WTC11 (cell line): ENCODE results near the gene SAYSD1. TPM values are rescaled to one million over a fixed set of nuclear protein-coding genes. Genes with fewer than 3 reads are reported as not detected.

Source experiments
- ATAC-seq: fragments of 200-7000 bp; cut with Tn5 transposase; 2 replicates; pipeline ENCODE4 v1.10.0; 2021; ENCODE audit warnings: mild to moderate bottlenecking, moderate library complexity
- CTCF ChIA-PET: fragments of 300-600 bp; sonication (Branson Sonifier 250); formaldehyde crosslinking; loops from one replicate; lab custom pipeline; 2021; ENCODE audit warnings: antibody characterized with exemption; lab: Charles Lee
- POLR2A ChIA-PET: fragments of 350-600 bp; sonication (Branson Sonifier 250); formaldehyde crosslinking; loops from one replicate; lab custom pipeline; 2021; ENCODE audit warnings: antibody characterized with exemption; lab: Charles Lee
- DNase-seq: peaks from one replicate; pipeline ENCODE4 v3.0.0; 2021; ENCODE audit warnings: low spot score
- H3K27ac Mint-ChIP-seq: 2 replicates; pipeline ENCODE4 v1.8.0; 2021; ENCODE audit warnings: mixed read lengths
- H3K27me3 Mint-ChIP-seq: 2 replicates; pipeline ENCODE4 v1.8.0; 2021; ENCODE audit warnings: low read depth, mild to moderate bottlenecking, moderate library complexity, mixed read lengths
- H3K36me3 Mint-ChIP-seq: 2 replicates; pipeline ENCODE4 v1.8.0; 2021; ENCODE audit warnings: mixed read lengths
- H3K4me1 Mint-ChIP-seq: 2 replicates; pipeline ENCODE4 v1.8.0; 2022; ENCODE audit warnings: mixed read lengths
- H3K4me3 Mint-ChIP-seq: 2 replicates; pipeline ENCODE4 v1.8.0; 2021; ENCODE audit warnings: mild to moderate bottlenecking, moderate library complexity, mixed read lengths
- H3K9me3 Mint-ChIP-seq: 2 replicates; pipeline ENCODE4 v1.8.0; 2021; ENCODE audit warnings: mixed read lengths
- ATF3 ChIP-seq: sonication (generic); formaldehyde crosslinking; conservative IDR thresholded peaks from 2 replicates; pipeline ENCODE4 v1.8.1; 2022; ENCODE audit warnings: mild to moderate bottlenecking, missing genetic modification reagents
- CREM ChIP-seq: sonication (generic); formaldehyde crosslinking; IDR thresholded peaks from 2 replicates; pipeline ENCODE4 v1.8.1; 2022; ENCODE audit warnings: mild to moderate bottlenecking, missing genetic modification reagents, moderate library complexity
- CTCF ChIP-seq: fragments of 200-600 bp; IDR thresholded peaks from 2 replicates; pipeline ENCODE4 v1.8.0; 2022; ENCODE audit warnings: antibody characterized with exemption
- ETV6 ChIP-seq: sonication (generic); formaldehyde crosslinking; IDR thresholded peaks from 2 replicates; pipeline ENCODE4 v1.8.1; 2022; ENCODE audit warnings: mild to moderate bottlenecking, missing genetic modification reagents
- MYBL2 ChIP-seq: sonication (generic); formaldehyde crosslinking; IDR thresholded peaks from 2 replicates; pipeline ENCODE4 v1.8.1; 2023; ENCODE audit warnings: mild to moderate bottlenecking, moderate library complexity, missing genetic modification reagents
- NFYB ChIP-seq: sonication (generic); formaldehyde crosslinking; conservative IDR thresholded peaks from 2 replicates; pipeline ENCODE4 v1.8.0; 2022; ENCODE audit warnings: low read depth, missing genetic modification reagents
- SP1 ChIP-seq: sonication (generic); formaldehyde crosslinking; conservative IDR thresholded peaks from 2 replicates; pipeline ENCODE4 v1.8.1; 2022; ENCODE audit warnings: missing genetic modification reagents
- TCF7 ChIP-seq: sonication (generic); formaldehyde crosslinking; IDR thresholded peaks from 2 replicates; pipeline ENCODE4 v1.8.0; 2022; ENCODE audit warnings: mild to moderate bottlenecking, low read depth, missing genetic modification reagents, moderate library complexity
- TEAD4 ChIP-seq: sonication (generic); formaldehyde crosslinking; IDR thresholded peaks from 2 replicates; pipeline ENCODE4 v1.8.0; 2022; ENCODE audit warnings: mild to moderate bottlenecking, missing genetic modification reagents
- ZNF138 ChIP-seq: sonication (generic); formaldehyde crosslinking; conservative IDR thresholded peaks from 2 replicates; pipeline ENCODE4 v1.8.1; 2022; ENCODE audit warnings: mild to moderate bottlenecking, moderate library complexity, missing genetic modification reagents
- ZNF263 ChIP-seq: sonication (generic); formaldehyde crosslinking; IDR thresholded peaks from 2 replicates; pipeline ENCODE4 v1.8.1; 2022; ENCODE audit warnings: low read depth, mild to moderate bottlenecking, moderate library complexity, missing genetic modification reagents
- ZNF317 ChIP-seq: sonication (generic); formaldehyde crosslinking; IDR thresholded peaks from 2 replicates; pipeline ENCODE4 v1.8.1; 2023; ENCODE audit warnings: low read depth, mild to moderate bottlenecking, moderate library complexity, missing genetic modification reagents, borderline replicate concordance
- total RNA-seq: library from RNA; stranded (reverse); gene quantifications from 3 replicates; pipeline ENCODE4 v1.2.3, GENCODE V29; 2021
- TF ChIP-seq, protein P1 (sequence below): sonication (generic); formaldehyde crosslinking; IDR thresholded peaks from 2 replicates; pipeline ENCODE4 v1.8.0; 2022; ENCODE audit warnings: mild to moderate bottlenecking, missing genetic modification reagents
- TF ChIP-seq, protein P2 (sequence below): sonication (generic); formaldehyde crosslinking; IDR thresholded peaks from 2 replicates; pipeline ENCODE4 v1.8.0; 2022; ENCODE audit warnings: mild to moderate bottlenecking, missing genetic modification reagents
- TF ChIP-seq, protein P3 (sequence below): sonication (generic); formaldehyde crosslinking; IDR thresholded peaks from 2 replicates; pipeline ENCODE4 v1.8.0; 2022; ENCODE audit warnings: mild to moderate bottlenecking, missing genetic modification reagents

Gene SAYSD1
- total RNA-seq, 1 experiment from 2014 or later = 7.4 TPM

GRCh38 chr6:39102821-39103136 lies 12.2 kb downstream of the SAYSD1 start:
- ATAC-seq (no peak), DNase-seq (no peak)
- POLR2A ChIA-PET = interaction anchor here (0.6 kb wide), 1 partner anchor 12 kb away, joined by 3 read pairs; the partner anchor contains the start of gene SAYSD1
- Mint-ChIP-seq H3K27ac (no peak overlapping the region), H3K9me3 (no peaks in the 10 kb centered on the region), H3K4me1 (peaks cover 6% of the 10 kb centered on the region; the same call in 1 of the 2 replicates), H3K27me3 (no peaks in the 10 kb centered on the region), H3K4me3 (no peak overlapping the region)
- CTCF ChIA-PET = interaction anchor here (0.6 to 5.5 kb wide), 57 partner anchors 9 to 260 kb away, joined by 3 to 180 read pairs (median 4); partner anchors contain the start of genes GLP1R, KCNK17 and SAYSD1
- TF ChIP-seq TEAD4 (CRISPR knock-in tag) = no peak
- no peak for TF ChIP-seq ATF3 (CRISPR knock-in tag)
- TF ChIP-seq TCF7 (CRISPR knock-in tag) = no peak
- TF ChIP-seq SP1 (CRISPR knock-in tag) = no peak
- TF ChIP-seq NFYB (CRISPR knock-in tag) = no peak
- no peak for TF ChIP-seq ZNF263 (CRISPR knock-in tag)
- no peak for TF ChIP-seq ZNF317 (CRISPR knock-in tag)
- no peak for TF ChIP-seq MYBL2 (CRISPR knock-in tag)
- TF ChIP-seq, protein P1, sequence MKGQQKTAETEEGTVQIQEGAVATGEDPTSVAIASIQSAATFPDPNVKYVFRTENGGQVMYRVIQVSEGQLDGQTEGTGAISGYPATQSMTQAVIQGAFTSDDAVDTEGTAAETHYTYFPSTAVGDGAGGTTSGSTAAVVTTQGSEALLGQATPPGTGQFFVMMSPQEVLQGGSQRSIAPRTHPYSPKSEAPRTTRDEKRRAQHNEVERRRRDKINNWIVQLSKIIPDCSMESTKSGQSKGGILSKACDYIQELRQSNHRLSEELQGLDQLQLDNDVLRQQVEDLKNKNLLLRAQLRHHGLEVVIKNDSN = no peak
- TF ChIP-seq, protein P2, sequence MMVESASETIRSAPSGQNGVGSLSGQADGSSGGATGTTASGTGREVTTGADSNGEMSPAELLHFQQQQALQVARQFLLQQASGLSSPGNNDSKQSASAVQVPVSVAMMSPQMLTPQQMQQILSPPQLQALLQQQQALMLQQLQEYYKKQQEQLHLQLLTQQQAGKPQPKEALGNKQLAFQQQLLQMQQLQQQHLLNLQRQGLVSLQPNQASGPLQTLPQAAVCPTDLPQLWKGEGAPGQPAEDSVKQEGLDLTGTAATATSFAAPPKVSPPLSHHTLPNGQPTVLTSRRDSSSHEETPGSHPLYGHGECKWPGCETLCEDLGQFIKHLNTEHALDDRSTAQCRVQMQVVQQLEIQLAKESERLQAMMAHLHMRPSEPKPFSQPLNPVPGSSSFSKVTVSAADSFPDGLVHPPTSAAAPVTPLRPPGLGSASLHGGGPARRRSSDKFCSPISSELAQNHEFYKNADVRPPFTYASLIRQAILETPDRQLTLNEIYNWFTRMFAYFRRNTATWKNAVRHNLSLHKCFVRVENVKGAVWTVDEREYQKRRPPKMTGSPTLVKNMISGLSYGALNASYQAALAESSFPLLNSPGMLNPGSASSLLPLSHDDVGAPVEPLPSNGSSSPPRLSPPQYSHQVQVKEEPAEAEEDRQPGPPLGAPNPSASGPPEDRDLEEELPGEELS = no peak
- TF ChIP-seq, protein P3, sequence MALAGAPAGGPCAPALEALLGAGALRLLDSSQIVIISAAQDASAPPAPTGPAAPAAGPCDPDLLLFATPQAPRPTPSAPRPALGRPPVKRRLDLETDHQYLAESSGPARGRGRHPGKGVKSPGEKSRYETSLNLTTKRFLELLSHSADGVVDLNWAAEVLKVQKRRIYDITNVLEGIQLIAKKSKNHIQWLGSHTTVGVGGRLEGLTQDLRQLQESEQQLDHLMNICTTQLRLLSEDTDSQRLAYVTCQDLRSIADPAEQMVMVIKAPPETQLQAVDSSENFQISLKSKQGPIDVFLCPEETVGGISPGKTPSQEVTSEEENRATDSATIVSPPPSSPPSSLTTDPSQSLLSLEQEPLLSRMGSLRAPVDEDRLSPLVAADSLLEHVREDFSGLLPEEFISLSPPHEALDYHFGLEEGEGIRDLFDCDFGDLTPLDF (CRISPR knock-in tag) = no peak
- TF ChIP-seq ZNF138 (CRISPR knock-in tag) = no peak
- TF ChIP-seq CREM (CRISPR knock-in tag) = no peak
- TF ChIP-seq, all 79 proteins: peak for 0
- no peaks in the 10 kb centered on the region for H3K36me3 Mint-ChIP-seq

DNA sequence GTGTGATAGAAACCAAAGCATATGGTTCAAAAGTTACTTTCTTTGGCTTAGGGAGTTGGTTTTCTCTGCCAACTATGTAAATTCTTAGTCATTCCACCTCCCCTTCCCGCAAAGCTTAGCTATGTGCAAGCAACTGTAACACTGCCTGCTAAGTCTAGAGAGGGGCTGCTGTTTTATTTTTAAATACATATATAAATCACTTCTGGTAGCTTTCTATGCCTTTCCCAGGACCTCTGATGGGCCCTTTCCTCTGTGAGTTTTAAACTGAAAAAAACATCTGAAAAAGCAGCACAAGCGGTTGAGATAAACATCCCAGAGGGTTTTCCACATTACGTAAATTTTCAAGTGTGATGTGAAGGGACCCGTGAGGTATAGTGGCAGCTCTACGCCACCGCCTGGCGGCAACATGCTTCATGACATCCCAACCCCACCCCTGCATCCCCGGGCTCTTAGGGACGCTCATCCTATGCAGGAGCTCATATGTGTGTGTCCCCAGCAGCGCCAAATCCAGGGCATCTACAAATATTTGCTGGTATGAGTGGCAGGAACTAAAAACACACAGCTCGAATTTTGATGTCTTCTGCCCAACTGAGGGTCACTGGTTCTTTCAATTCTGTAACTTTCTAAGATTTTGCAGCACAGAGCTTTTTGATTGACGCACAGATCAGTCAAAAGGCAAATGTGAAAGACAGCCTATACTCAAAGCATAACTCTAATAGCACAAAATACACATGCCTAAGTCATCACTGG lies 12.7 kb downstream of the SAYSD1 start:
- no peak overlapping the region for H3K27ac Mint-ChIP-seq

More for the DNA sequence above, 12.7 kb downstream of the SAYSD1 start:
- Mint-ChIP-seq H3K4me3 (no peak overlapping the region), H3K36me3 (no peaks in the 10 kb centered on the region), H3K27me3 (no peaks in the 10 kb centered on the region), H3K9me3 (no peaks in the 10 kb centered on the region), H3K4me1 (peaks cover 6% of the 10 kb centered on the region; the same call in 1 of the 2 replicates)
- DNase-seq = peak; percentile 79
- TF ChIP-seq ETV6 (no peak), CTCF (peak; percentile 60)
- CTCF ChIA-PET = interaction anchor here (0.6 to 5.5 kb wide), 61 partner anchors 9 to 260 kb away, joined by 3 to 180 read pairs (median 4); partner anchors contain the start of genes GLP1R, KCNK17 and SAYSD1
- POLR2A ChIA-PET = interaction anchor here (0.6 kb wide), 1 partner anchor 13 kb away, joined by 3 read pairs; the partner anchor contains the start of gene SAYSD1
- peak; percentile 99 for ATAC-seq
